Panc1 (cell line): ENCODE measurements around the gene SERPINE2. TPM values are rescaled to one million over a fixed set of nuclear protein-coding genes. Genes with fewer than 3 reads are reported as not detected.
A peak's percentile ranks its signal among the peaks of the same experiment; 100 is the strongest.

Experiments
- ATAC-seq: fragments of 200-7000 bp; cut with Tn5 transposase; 2 replicates; pipeline ENCODE4 v1.9.1; 2020; ENCODE audit warnings: mild to moderate bottlenecking, moderate library complexity
- BruUV-seq: library from RNA; stranded (reverse); fragments of 400-500 nt; replicated peaks from 2 replicates; lab custom pipeline; 2021; lab: Mats Ljungman, UMichigan
- CTCF ChIA-PET: fragments of 300-600 bp; sonication (Branson Sonifier 250); formaldehyde crosslinking; loops from one replicate; lab custom pipeline; 2022; ENCODE audit warnings: antibody characterized with exemption; lab: Charles Lee
- POLR2A ChIA-PET: fragments of 300-600 bp; sonication (Branson Sonifier 250); formaldehyde crosslinking; loops from one replicate; lab custom pipeline; 2022; ENCODE audit warnings: antibody characterized with exemption; lab: Charles Lee
- DNase-seq: peaks from one replicate; pipeline ENCODE4 v3.0.0-alpha.2; 2010; ENCODE audit warnings: low read depth, low spot score
- H3K27ac ChIP-seq: 2 replicates; pipeline ENCODE4 v1.5.1; 2011; ENCODE audit warnings: mild to moderate bottlenecking, low read length, inconsistent platforms
- H3K27me3 ChIP-seq: fragments of 200-500 bp; sonication (Bioruptor generic); 2 replicates; pipeline ENCODE4 v1.6.0; 2014; ENCODE audit warnings: low read length, inconsistent platforms; ENCODE audit not compliant: control insufficient read depth, insufficient read depth
- H3K36me3 ChIP-seq: fragments of 200-500 bp; sonication (Bioruptor generic); 2 replicates; pipeline ENCODE4 v1.5.1; 2014; ENCODE audit warnings: inconsistent platforms, mild to moderate bottlenecking, low read length, moderate library complexity; ENCODE audit not compliant: control insufficient read depth, insufficient read depth
- H3K4me1 ChIP-seq: 2 replicates; pipeline ENCODE4 v1.5.1; 2011; ENCODE audit warnings: inconsistent platforms, mild to moderate bottlenecking, low read length, moderate library complexity; ENCODE audit not compliant: control insufficient read depth, insufficient read depth
- H3K4me3 ChIP-seq, 2 experiments: 2 replicates each; pipeline ENCODE4 v1.5.1; 2011 to 2012; ENCODE audit warnings: low read depth in 2 of 2, low read length in 2 of 2, mild to moderate bottlenecking in 2 of 2, inconsistent platforms in 1 of 2, moderate library complexity in 1 of 2
- H3K9me3 ChIP-seq: fragments of 200-500 bp; sonication (Bioruptor generic); 2 replicates; pipeline ENCODE4 v1.5.1; 2014; ENCODE audit warnings: low read depth, mild to moderate bottlenecking, inconsistent platforms, low read length, moderate library complexity; ENCODE audit not compliant: control insufficient read depth, insufficient read depth
- in situ Hi-C: cut with HindIII; loops from 2 replicates; pipeline ENCODE4 v1.10.0; 2016; ENCODE audit warnings: low sequenced_read_pairs, low pct_unique_long_range_greater_than_20kb
- intact Hi-C: fragments of 100-400 bp; cut with micrococcal nuclease; formaldehyde crosslinking; loops from one replicate; pipeline ENCODE4 v1.10.0; 2022; ENCODE audit not compliant: unreplicated experiment
- total RNA-seq: library from RNA; stranded (reverse); gene quantifications from one replicate; pipeline ENCODE4 v1.2.1, GENCODE V29; 2021; ENCODE audit not compliant: unreplicated experiment
- TF ChIP-seq, protein P1 (sequence below), 2 experiments: IDR thresholded peaks; 2 replicates each; pipeline ENCODE4 v1.6.1; 2011 to 2012; ENCODE audit warnings: low read depth in 2 of 2, control low read depth in 1 of 2, low read length in 1 of 2, mild to moderate bottlenecking in 1 of 2, moderate library complexity in 1 of 2; ENCODE audit not compliant: insufficient read depth in 1 of 2
- TF ChIP-seq, protein P2 (sequence below): fragments of 450-650 bp; IDR thresholded peaks from 2 replicates; pipeline ENCODE4 v1.5.1; 2017; ENCODE audit warnings: mild to moderate bottlenecking

Gene SERPINE2
- total RNA-seq, 1 experiment from 2014 or later = 3.1 TPM

DNA sequence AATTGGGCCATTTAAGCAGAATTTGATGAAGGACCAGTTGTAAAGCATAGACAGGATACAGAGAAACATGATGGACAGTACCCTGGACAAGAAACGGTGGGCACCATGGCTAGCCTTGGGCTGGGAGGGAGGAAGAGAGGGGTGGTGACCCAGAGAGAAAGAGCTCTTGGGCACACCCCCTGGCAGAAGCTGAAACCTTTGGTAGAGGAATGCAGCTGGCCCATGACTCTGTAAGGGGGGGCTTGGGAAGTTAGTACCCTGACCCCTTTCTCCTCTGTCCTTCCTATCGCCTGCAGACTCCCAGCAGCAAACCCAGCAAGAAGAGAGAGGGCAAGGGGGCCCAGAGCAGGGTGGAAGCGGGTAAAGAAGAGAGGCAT is 49.2 kb downstream of the SERPINE2 start:
- BruUV-seq = no TSS peak
- H3K4me1 ChIP-seq = no peaks in the 10 kb centered on the region
- no peaks in the 10 kb centered on the region for H3K9me3 ChIP-seq
- ChIA-PET POLR2A (interaction anchor here (0.7 kb wide), 1 partner anchor 123 kb away, joined by 4 read pairs; no protein-coding TSS in a partner anchor), CTCF (interaction anchor here (1.2 kb wide), 1 partner anchor 293 kb away, joined by 3 read pairs; no protein-coding TSS in a partner anchor)
- no peak overlapping the region for H3K27ac ChIP-seq
- ATAC-seq (peak; percentile 54; the same call in 1 of the 2 replicates), DNase-seq (no peak)
- no peaks in the 10 kb centered on the region for H3K36me3 ChIP-seq
- peaks cover 8% of the 10 kb centered on the region; the same call in 1 of the 2 replicates for H3K27me3 ChIP-seq
- in situ Hi-C loops (no loop called here), intact Hi-C loops (no loop called here)
- H3K4me3 ChIP-seq = peak overlapping the region in 1 of 2 experiments; percentile 4; a peak in 1 of 4 replicates
- TF ChIP-seq, protein P1, sequence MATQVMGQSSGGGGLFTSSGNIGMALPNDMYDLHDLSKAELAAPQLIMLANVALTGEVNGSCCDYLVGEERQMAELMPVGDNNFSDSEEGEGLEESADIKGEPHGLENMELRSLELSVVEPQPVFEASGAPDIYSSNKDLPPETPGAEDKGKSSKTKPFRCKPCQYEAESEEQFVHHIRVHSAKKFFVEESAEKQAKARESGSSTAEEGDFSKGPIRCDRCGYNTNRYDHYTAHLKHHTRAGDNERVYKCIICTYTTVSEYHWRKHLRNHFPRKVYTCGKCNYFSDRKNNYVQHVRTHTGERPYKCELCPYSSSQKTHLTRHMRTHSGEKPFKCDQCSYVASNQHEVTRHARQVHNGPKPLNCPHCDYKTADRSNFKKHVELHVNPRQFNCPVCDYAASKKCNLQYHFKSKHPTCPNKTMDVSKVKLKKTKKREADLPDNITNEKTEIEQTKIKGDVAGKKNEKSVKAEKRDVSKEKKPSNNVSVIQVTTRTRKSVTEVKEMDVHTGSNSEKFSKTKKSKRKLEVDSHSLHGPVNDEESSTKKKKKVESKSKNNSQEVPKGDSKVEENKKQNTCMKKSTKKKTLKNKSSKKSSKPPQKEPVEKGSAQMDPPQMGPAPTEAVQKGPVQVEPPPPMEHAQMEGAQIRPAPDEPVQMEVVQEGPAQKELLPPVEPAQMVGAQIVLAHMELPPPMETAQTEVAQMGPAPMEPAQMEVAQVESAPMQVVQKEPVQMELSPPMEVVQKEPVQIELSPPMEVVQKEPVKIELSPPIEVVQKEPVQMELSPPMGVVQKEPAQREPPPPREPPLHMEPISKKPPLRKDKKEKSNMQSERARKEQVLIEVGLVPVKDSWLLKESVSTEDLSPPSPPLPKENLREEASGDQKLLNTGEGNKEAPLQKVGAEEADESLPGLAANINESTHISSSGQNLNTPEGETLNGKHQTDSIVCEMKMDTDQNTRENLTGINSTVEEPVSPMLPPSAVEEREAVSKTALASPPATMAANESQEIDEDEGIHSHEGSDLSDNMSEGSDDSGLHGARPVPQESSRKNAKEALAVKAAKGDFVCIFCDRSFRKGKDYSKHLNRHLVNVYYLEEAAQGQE (IDR thresholded peaks at IDR 0.05; ENCODE audit: insufficient read depth in 1 of 2, low read depth in 2 of 2, low read length in 1 of 2) = no peak

DNA sequence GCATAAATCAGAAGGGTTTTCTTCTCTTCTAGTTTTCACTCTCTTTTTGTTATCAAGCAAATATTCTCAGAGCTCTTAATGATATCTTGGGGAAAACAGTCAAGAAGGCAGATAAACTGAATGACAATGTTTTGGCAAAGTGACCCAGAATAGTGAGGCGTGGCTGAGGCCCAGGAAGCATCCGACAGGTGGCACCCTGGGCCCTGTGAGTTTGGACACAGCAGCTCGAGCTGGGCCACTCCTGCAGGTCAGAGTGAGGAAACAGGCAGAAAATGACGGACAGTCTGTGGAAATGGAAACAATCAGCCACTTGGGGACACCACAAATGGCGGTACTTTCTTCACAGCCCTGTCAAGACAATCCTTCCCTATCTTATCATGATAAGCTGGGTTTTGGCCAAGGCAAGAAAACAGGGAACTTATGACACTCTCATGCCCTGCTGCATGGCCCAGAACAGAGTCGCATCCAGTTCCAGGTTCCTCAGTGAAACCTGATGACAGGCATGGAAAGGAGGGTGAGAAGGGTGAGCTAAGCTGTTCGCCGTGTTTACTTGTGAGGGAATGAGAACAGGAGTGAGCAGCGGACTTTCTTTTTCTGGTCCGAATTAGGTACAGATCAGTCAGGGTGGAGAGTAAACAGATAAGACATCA is 49.8 kb downstream of the SERPINE2 start:
- Histone ChIP-seq H3K27ac (no peak overlapping the region), H3K27me3 (peaks cover 10% of the 10 kb centered on the region; the same call in 1 of the 2 replicates), H3K4me3 (peak overlapping the region in 1 of 2 experiments; percentile 4; a peak in 1 of 4 replicates), H3K36me3 (no peaks in the 10 kb centered on the region), H3K9me3 (no peaks in the 10 kb centered on the region), H3K4me1 (no peaks in the 10 kb centered on the region)
- ATAC-seq = peak; percentile 82
- BruUV-seq = no TSS peak
- TF ChIP-seq, protein P1 (IDR thresholded peaks at IDR 0.05; ENCODE audit: insufficient read depth in 1 of 2, low read depth in 2 of 2, low read length in 1 of 2) = no peak
- TF ChIP-seq, protein P2, sequence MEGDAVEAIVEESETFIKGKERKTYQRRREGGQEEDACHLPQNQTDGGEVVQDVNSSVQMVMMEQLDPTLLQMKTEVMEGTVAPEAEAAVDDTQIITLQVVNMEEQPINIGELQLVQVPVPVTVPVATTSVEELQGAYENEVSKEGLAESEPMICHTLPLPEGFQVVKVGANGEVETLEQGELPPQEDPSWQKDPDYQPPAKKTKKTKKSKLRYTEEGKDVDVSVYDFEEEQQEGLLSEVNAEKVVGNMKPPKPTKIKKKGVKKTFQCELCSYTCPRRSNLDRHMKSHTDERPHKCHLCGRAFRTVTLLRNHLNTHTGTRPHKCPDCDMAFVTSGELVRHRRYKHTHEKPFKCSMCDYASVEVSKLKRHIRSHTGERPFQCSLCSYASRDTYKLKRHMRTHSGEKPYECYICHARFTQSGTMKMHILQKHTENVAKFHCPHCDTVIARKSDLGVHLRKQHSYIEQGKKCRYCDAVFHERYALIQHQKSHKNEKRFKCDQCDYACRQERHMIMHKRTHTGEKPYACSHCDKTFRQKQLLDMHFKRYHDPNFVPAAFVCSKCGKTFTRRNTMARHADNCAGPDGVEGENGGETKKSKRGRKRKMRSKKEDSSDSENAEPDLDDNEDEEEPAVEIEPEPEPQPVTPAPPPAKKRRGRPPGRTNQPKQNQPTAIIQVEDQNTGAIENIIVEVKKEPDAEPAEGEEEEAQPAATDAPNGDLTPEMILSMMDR = peak; percentile 67
- intact Hi-C loops = no loop called here
- no peak for DNase-seq
- POLR2A ChIA-PET = no interaction called here
- CTCF ChIA-PET = interaction anchor here (0.7 to 1.2 kb wide), 2 partner anchors 19 to 294 kb away, joined by 3 to 4 read pairs; no protein-coding TSS in a partner anchor
- in situ Hi-C loops = no loop called here
